ENCODE results near the gene CDCA7L. TPM values are rescaled to one million over a fixed set of nuclear protein-coding genes. Genes with fewer than 3 reads are reported as not detected.

The CDCA7L gene
- total and polyA plus RNA-seq, 4 donors: 9.8 to 51.1 (median 21.5) TPM

DNA sequence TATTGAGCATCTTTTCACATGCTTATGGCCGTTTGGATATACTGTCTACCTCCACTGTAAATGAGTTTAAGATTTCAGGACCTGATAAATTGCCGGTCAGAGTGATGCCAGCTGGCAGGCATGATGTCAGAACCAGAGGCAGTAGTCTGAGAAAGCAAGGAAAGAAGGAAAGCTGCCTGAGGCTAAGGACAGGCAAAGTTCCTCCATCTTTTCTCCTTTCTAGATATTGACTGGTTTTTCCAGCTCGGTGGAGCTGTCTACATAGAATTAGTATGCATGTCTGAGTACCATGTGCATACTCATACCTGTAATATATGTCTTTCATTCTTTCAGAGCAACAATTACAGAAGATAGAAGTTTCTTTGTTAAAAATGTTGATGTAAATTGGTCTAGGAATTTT lies 52.3 kb downstream of the CDCA7L start:
- H3K9ac ChIP-seq (ENCODE audit: insufficient read depth in 1 of 2, low read length in 2 of 2): no peak overlapping the region
- no peak overlapping the region for H3K4me3 ChIP-seq
- H3K4me1 ChIP-seq (ENCODE audit: control insufficient read depth in 5 of 5, insufficient read depth in 5 of 5, low read length in 5 of 5): peaks cover 0 to 3% (median 0%) of the 10 kb centered on the region in 5 donors
- no peaks in the 10 kb centered on the region for H3K27me3 ChIP-seq (ENCODE audit: control insufficient read depth in 3 of 3, insufficient read depth in 3 of 3, low read length in 2 of 3)
- no peaks in the 10 kb centered on the region for H3K9me3 ChIP-seq (ENCODE audit: control insufficient read depth in 4 of 4, insufficient read depth in 3 of 4, low read length in 3 of 4)
- TF ChIP-seq, protein P1, sequence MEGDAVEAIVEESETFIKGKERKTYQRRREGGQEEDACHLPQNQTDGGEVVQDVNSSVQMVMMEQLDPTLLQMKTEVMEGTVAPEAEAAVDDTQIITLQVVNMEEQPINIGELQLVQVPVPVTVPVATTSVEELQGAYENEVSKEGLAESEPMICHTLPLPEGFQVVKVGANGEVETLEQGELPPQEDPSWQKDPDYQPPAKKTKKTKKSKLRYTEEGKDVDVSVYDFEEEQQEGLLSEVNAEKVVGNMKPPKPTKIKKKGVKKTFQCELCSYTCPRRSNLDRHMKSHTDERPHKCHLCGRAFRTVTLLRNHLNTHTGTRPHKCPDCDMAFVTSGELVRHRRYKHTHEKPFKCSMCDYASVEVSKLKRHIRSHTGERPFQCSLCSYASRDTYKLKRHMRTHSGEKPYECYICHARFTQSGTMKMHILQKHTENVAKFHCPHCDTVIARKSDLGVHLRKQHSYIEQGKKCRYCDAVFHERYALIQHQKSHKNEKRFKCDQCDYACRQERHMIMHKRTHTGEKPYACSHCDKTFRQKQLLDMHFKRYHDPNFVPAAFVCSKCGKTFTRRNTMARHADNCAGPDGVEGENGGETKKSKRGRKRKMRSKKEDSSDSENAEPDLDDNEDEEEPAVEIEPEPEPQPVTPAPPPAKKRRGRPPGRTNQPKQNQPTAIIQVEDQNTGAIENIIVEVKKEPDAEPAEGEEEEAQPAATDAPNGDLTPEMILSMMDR (IDR thresholded peaks at IDR 0.05; ENCODE audit: control extremely low read depth, extremely low read depth): no peak
- no peak for ATAC-seq (ENCODE audit: insufficient read depth, low FRiP score)
- no peak overlapping the region for H3K27ac ChIP-seq (ENCODE audit: low read depth in 1 of 2, low read length in 1 of 2)
- peaks cover 0 to 4% (median 0%) of the 10 kb centered on the region in 4 donors for H3K36me3 ChIP-seq (ENCODE audit: control insufficient read depth in 4 of 4, insufficient read depth in 4 of 4, low read length in 4 of 4)
- 84 to 90% methylated on average over 3 of the region's 3 CpGs for WGBS, 2 donors
- DNase-seq: no peak

- WGBS, 2 donors: 91% methylated on average over 3 of the region's 3 CpGs
- Histone ChIP-seq H3K4me3 (no peak overlapping the region), H3K4me1 (ENCODE audit: control insufficient read depth in 5 of 5, insufficient read depth in 5 of 5, low read length in 5 of 5) (peaks cover 0 to 14% (median 2%) of the 10 kb centered on the region in 5 donors), H3K9me3 (ENCODE audit: control insufficient read depth in 4 of 4, insufficient read depth in 3 of 4, low read length in 3 of 4) (no peaks in the 10 kb centered on the region), H3K27ac (ENCODE audit: low read depth in 1 of 2, low read length in 1 of 2) (no peak overlapping the region), H3K27me3 (ENCODE audit: control insufficient read depth in 3 of 3, insufficient read depth in 3 of 3, low read length in 2 of 3) (no peaks in the 10 kb centered on the region), H3K9ac (ENCODE audit: insufficient read depth in 1 of 2, low read length in 2 of 2) (no peak overlapping the region), H3K36me3 (ENCODE audit: control insufficient read depth in 4 of 4, insufficient read depth in 4 of 4, low read length in 4 of 4) (no peaks in the 10 kb centered on the region)
- ATAC-seq (ENCODE audit: insufficient read depth, low FRiP score) (no peak), DNase-seq (no peak)
- TF ChIP-seq, protein P1 (IDR thresholded peaks at IDR 0.05; ENCODE audit: control extremely low read depth, extremely low read depth): no peak
Measured at GRCh38 chr7:21891291-21891690, 54.4 kb downstream of the CDCA7L start.

GRCh38 chr7:21887779-21888178 lies 57.9 kb downstream of the CDCA7L start:
- ATAC-seq (ENCODE audit: insufficient read depth, low FRiP score) (no peak), DNase-seq (no peak)
- TF ChIP-seq, protein P1 (IDR thresholded peaks at IDR 0.05; ENCODE audit: control extremely low read depth, extremely low read depth): no peak
- no peaks in the 10 kb centered on the region for H3K9me3 ChIP-seq (ENCODE audit: control insufficient read depth in 4 of 4, insufficient read depth in 3 of 4, low read length in 3 of 4)
- H3K4me1 ChIP-seq (ENCODE audit: control insufficient read depth in 5 of 5, insufficient read depth in 5 of 5, low read length in 5 of 5): peaks cover 0 to 14% (median 2%) of the 10 kb centered on the region in 5 donors
- H3K36me3 ChIP-seq (ENCODE audit: control insufficient read depth in 4 of 4, insufficient read depth in 4 of 4, low read length in 4 of 4): no peaks in the 10 kb centered on the region
- H3K4me3 ChIP-seq: no peak overlapping the region
- H3K27ac ChIP-seq (ENCODE audit: low read depth in 1 of 2, low read length in 1 of 2): no peak overlapping the region
- H3K27me3 ChIP-seq (ENCODE audit: control insufficient read depth in 3 of 3, insufficient read depth in 3 of 3, low read length in 2 of 3): no peaks in the 10 kb centered on the region
- WGBS, 2 donors: 80 to 87% methylated on average over 4 of the region's 4 CpGs
- H3K9ac ChIP-seq (ENCODE audit: insufficient read depth in 1 of 2, low read length in 2 of 2): no peak overlapping the region

- 76 to 84% methylated on average over 2 of the region's 2 CpGs for WGBS, 2 donors
- H3K9me3 ChIP-seq (ENCODE audit: control insufficient read depth in 4 of 4, insufficient read depth in 3 of 4, low read length in 3 of 4): no peaks in the 10 kb centered on the region
- no peaks in the 10 kb centered on the region for H3K27me3 ChIP-seq (ENCODE audit: control insufficient read depth in 3 of 3, insufficient read depth in 3 of 3, low read length in 2 of 3)
- DNase-seq (no peak), ATAC-seq (ENCODE audit: insufficient read depth, low FRiP score) (no peak)
- TF ChIP-seq, protein P1 (IDR thresholded peaks at IDR 0.05; ENCODE audit: control extremely low read depth, extremely low read depth): no peak
- H3K36me3 ChIP-seq (ENCODE audit: control insufficient read depth in 4 of 4, insufficient read depth in 4 of 4, low read length in 4 of 4): no peaks in the 10 kb centered on the region
- H3K4me1 ChIP-seq (ENCODE audit: control insufficient read depth in 5 of 5, insufficient read depth in 5 of 5, low read length in 5 of 5): peaks cover 0 to 14% (median 2%) of the 10 kb centered on the region in 5 donors
- H3K9ac ChIP-seq (ENCODE audit: insufficient read depth in 1 of 2, low read length in 2 of 2): no peak overlapping the region
- no peak overlapping the region for H3K4me3 ChIP-seq
- H3K27ac ChIP-seq (ENCODE audit: low read depth in 1 of 2, low read length in 1 of 2): no peak overlapping the region
Measured at GRCh38 chr7:21887353-21887752, 58.3 kb downstream of the CDCA7L start.
